ENCODE results near the gene OR6C74.

The OR6C74 gene

DNA sequence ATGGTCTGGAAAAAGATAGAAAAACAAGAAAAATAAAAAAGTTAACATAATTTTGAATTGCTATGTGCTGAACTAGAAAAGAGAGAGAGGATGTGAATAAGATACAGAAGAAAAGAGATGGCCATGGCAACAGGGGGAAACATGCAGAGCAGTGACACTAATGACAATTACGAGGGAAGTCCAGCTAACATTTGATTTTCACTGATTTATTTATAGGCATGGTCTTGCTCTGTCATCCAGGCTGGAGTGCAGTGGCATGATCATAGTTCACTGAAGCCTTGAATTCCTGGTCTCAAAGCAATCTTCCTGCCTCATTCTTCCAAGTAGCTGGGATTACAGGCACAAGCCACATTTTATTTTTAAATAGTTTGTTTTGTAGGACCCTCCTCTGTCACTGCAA lies 1.8 kb downstream of the OR6C74 start:
- H3K4me1 ChIP-seq (ENCODE audit: control insufficient read depth, insufficient read depth, low read depth, low read length): no peaks in the 10 kb centered on the region
- H3K23ac ChIP-seq (ENCODE audit: low read length in 2 of 2): no peak overlapping the region
- no peak overlapping the region for H3K4ac ChIP-seq (ENCODE audit: low read depth in 1 of 2, low read length in 2 of 2)
- no peak overlapping the region for H3K4me2 ChIP-seq (ENCODE audit: low read length, poor library complexity, severe bottlenecking)
- no peak overlapping the region for H2AFZ ChIP-seq (ENCODE audit: low read depth, low read length)
- H2BK12ac ChIP-seq (ENCODE audit: low read length in 2 of 2): no peak overlapping the region
- no peak overlapping the region for H4K8ac ChIP-seq (ENCODE audit: low read length)
- H3K36me3 ChIP-seq (ENCODE audit: control insufficient read depth in 1 of 2, insufficient read depth in 2 of 2, low read depth in 1 of 2, low read length in 2 of 2): no peaks in the 10 kb centered on the region
- H3K27me3 ChIP-seq (ENCODE audit: control insufficient read depth in 1 of 2, insufficient read depth in 1 of 2, low read length in 2 of 2): peaks cover 0 to 3% of the 10 kb centered on the region in 2 experiments
- H2AK5ac ChIP-seq (ENCODE audit: low read length, severe bottlenecking): no peak overlapping the region
- H3K18ac ChIP-seq (ENCODE audit: low read depth in 1 of 2, low read length in 2 of 2): no peak overlapping the region
- no peak overlapping the region for H4K91ac ChIP-seq (ENCODE audit: low read length)
- H2BK120ac ChIP-seq (ENCODE audit: low read depth, low read length): no peak overlapping the region
- 55% methylated on average over 1 of the region's 1 CpG for WGBS
- no peak overlapping the region for H3K9ac ChIP-seq (ENCODE audit: low read length)
- H2BK15ac ChIP-seq (ENCODE audit: low read depth, poor library complexity, severe bottlenecking): no peak overlapping the region
- no peak overlapping the region for H3K14ac ChIP-seq (ENCODE audit: low read length in 2 of 2)
- no peak overlapping the region for H3K4me3 ChIP-seq (ENCODE audit: insufficient read depth in 1 of 2, low read depth in 1 of 2, low read length in 2 of 2)
- no peaks in the 10 kb centered on the region for H3K9me3 ChIP-seq (ENCODE audit: control insufficient read depth, low read length)
- H3K79me1 ChIP-seq (replicated peaks; ENCODE audit: low read length, poor library complexity, severe bottlenecking): no peaks in the 10 kb centered on the region
- H3K27ac ChIP-seq (ENCODE audit: low read length, poor library complexity, severe bottlenecking): no peak overlapping the region
- H2BK5ac ChIP-seq (ENCODE audit: low read depth, low read length, poor library complexity, severe bottlenecking): no peak overlapping the region
- DNase-seq: no peak

DNA sequence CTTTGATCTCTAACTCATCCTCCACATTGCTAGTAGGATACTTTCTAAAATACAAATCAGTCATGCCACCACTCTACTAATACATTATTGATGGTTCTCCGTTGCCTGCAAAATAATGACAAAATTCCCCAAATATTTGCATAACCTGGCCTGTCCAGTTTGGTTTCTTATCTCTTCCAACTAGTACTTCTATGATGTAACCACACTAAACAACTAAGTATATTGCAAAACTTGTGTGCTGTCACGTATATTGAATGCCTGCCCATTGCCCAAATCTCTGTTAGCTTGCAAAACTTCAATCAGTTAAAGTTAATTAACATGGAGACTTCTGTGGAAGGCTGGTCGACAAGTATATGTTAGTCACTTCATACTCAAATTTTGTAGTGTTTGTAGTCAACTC lies 6.5 kb downstream of the OR6C74 start:
- no peak overlapping the region for H4K91ac ChIP-seq (ENCODE audit: low read length)
- H3K23ac ChIP-seq (ENCODE audit: low read length in 2 of 2): no peak overlapping the region
- no peak overlapping the region for H2AK5ac ChIP-seq (ENCODE audit: low read length, severe bottlenecking)
- no peak overlapping the region for H3K4me2 ChIP-seq (ENCODE audit: low read length, poor library complexity, severe bottlenecking)
- H2BK12ac ChIP-seq (ENCODE audit: low read length in 2 of 2): no peak overlapping the region
- 83% methylated on average over 1 of the region's 3 CpGs for WGBS
- H3K27me3 ChIP-seq (ENCODE audit: control insufficient read depth in 1 of 2, insufficient read depth in 1 of 2, low read length in 2 of 2): peaks cover 0 to 3% of the 10 kb centered on the region in 2 experiments
- no peak overlapping the region for H3K4me3 ChIP-seq (ENCODE audit: insufficient read depth in 1 of 2, low read depth in 1 of 2, low read length in 2 of 2)
- no peak overlapping the region for H3K4ac ChIP-seq (ENCODE audit: low read depth in 1 of 2, low read length in 2 of 2)
- no peaks in the 10 kb centered on the region for H3K79me1 ChIP-seq (replicated peaks; ENCODE audit: low read length, poor library complexity, severe bottlenecking)
- no peak overlapping the region for H3K18ac ChIP-seq (ENCODE audit: low read depth in 1 of 2, low read length in 2 of 2)
- H2AFZ ChIP-seq (ENCODE audit: low read depth, low read length): no peak overlapping the region
- no peaks in the 10 kb centered on the region for H3K9me3 ChIP-seq (ENCODE audit: control insufficient read depth, low read length)
- H2BK120ac ChIP-seq (ENCODE audit: low read depth, low read length): no peak overlapping the region
- H3K4me1 ChIP-seq (ENCODE audit: control insufficient read depth, insufficient read depth, low read depth, low read length): no peaks in the 10 kb centered on the region
- DNase-seq: no peak
- H2BK15ac ChIP-seq (ENCODE audit: low read depth, poor library complexity, severe bottlenecking): no peak overlapping the region
- H3K36me3 ChIP-seq (ENCODE audit: control insufficient read depth in 1 of 2, insufficient read depth in 2 of 2, low read depth in 1 of 2, low read length in 2 of 2): no peaks in the 10 kb centered on the region
- no peak overlapping the region for H4K8ac ChIP-seq (ENCODE audit: low read length)
- H2BK5ac ChIP-seq (ENCODE audit: low read depth, low read length, poor library complexity, severe bottlenecking): no peak overlapping the region
- H3K14ac ChIP-seq (ENCODE audit: low read length in 2 of 2): no peak overlapping the region
- H3K27ac ChIP-seq (ENCODE audit: low read length, poor library complexity, severe bottlenecking): no peak overlapping the region
- no peak overlapping the region for H3K9ac ChIP-seq (ENCODE audit: low read length)

DNA sequence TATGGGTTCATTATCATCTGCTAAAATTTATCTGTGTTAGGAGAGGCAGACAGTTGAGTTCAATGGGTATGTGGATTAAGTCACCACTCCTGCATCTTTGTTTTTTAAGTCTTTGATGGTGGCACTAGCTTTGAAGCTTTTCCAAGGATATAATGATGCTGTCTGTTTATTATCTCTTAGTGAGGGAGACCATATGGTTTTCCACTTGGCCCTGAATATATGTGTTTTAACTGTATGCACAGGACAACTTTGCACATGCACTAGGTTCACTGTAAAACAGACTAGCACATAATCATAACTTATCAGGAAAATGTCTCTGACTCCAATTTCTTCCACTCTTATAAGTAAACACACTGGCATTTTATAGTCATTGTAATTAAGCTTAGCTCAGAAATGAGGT lies 8.9 kb downstream of the OR6C74 start:
- H3K9me3 ChIP-seq (ENCODE audit: control insufficient read depth, low read length): no peaks in the 10 kb centered on the region
- no peak overlapping the region for H3K27ac ChIP-seq (ENCODE audit: low read length, poor library complexity, severe bottlenecking)
- no peak overlapping the region for H2BK120ac ChIP-seq (ENCODE audit: low read depth, low read length)
- H2BK5ac ChIP-seq (ENCODE audit: low read depth, low read length, poor library complexity, severe bottlenecking): no peak overlapping the region
- H3K23ac ChIP-seq (ENCODE audit: low read length in 2 of 2): no peak overlapping the region
- H3K4ac ChIP-seq (ENCODE audit: low read depth in 1 of 2, low read length in 2 of 2): no peak overlapping the region
- H2AK5ac ChIP-seq (ENCODE audit: low read length, severe bottlenecking): no peak overlapping the region
- H3K9ac ChIP-seq (ENCODE audit: low read length): no peak overlapping the region
- no peak for DNase-seq
- no peak overlapping the region for H3K18ac ChIP-seq (ENCODE audit: low read depth in 1 of 2, low read length in 2 of 2)
- no peak overlapping the region for H4K8ac ChIP-seq (ENCODE audit: low read length)
- H3K4me1 ChIP-seq (ENCODE audit: control insufficient read depth, insufficient read depth, low read depth, low read length): no peaks in the 10 kb centered on the region
- no peak overlapping the region for H2BK12ac ChIP-seq (ENCODE audit: low read length in 2 of 2)
- H3K79me1 ChIP-seq (replicated peaks; ENCODE audit: low read length, poor library complexity, severe bottlenecking): no peaks in the 10 kb centered on the region
- no peaks in the 10 kb centered on the region for H3K27me3 ChIP-seq (ENCODE audit: control insufficient read depth in 1 of 2, insufficient read depth in 1 of 2, low read length in 2 of 2)
- no peak overlapping the region for H4K91ac ChIP-seq (ENCODE audit: low read length)
- no peaks in the 10 kb centered on the region for H3K36me3 ChIP-seq (ENCODE audit: control insufficient read depth in 1 of 2, insufficient read depth in 2 of 2, low read depth in 1 of 2, low read length in 2 of 2)
- H2BK15ac ChIP-seq (ENCODE audit: low read depth, poor library complexity, severe bottlenecking): no peak overlapping the region
- H3K4me3 ChIP-seq (ENCODE audit: insufficient read depth in 1 of 2, low read depth in 1 of 2, low read length in 2 of 2): no peak overlapping the region
- no peak overlapping the region for H2AFZ ChIP-seq (ENCODE audit: low read depth, low read length)
- no peak overlapping the region for H3K4me2 ChIP-seq (ENCODE audit: low read length, poor library complexity, severe bottlenecking)
- H3K14ac ChIP-seq (ENCODE audit: low read length in 2 of 2): no peak overlapping the region

DNA sequence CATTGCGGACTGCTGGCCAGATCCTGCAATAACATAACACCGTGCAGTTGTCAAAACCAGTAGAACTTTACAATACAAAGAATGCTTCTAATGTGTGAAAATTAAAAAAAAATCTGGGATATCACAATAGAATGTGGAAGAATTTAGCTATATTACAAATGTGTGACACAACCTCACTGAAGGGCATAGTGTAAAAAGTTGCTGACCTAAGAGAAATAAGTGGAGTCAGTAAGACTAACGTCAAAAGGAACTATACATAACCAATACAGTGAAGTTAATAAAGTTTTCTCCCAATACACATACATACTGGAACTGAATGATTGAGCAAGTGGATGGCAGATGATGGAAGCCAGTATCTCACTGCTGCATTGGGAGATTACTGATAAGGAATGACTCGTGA lies 12.4 kb downstream of the OR6C74 start:
- H2BK120ac ChIP-seq (ENCODE audit: low read depth, low read length): no peak overlapping the region
- no peak overlapping the region for H3K4me2 ChIP-seq (ENCODE audit: low read length, poor library complexity, severe bottlenecking)
- no peak overlapping the region for H2BK15ac ChIP-seq (ENCODE audit: low read depth, poor library complexity, severe bottlenecking)
- no peaks in the 10 kb centered on the region for H3K79me1 ChIP-seq (replicated peaks; ENCODE audit: low read length, poor library complexity, severe bottlenecking)
- H3K4me3 ChIP-seq (ENCODE audit: insufficient read depth in 1 of 2, low read depth in 1 of 2, low read length in 2 of 2): no peak overlapping the region
- H3K23ac ChIP-seq (ENCODE audit: low read length in 2 of 2): no peak overlapping the region
- no peak overlapping the region for H3K9ac ChIP-seq (ENCODE audit: low read length)
- no peak overlapping the region for H4K8ac ChIP-seq (ENCODE audit: low read length)
- no peak overlapping the region for H2BK12ac ChIP-seq (ENCODE audit: low read length in 2 of 2)
- no peak overlapping the region for H4K91ac ChIP-seq (ENCODE audit: low read length)
- no CpG with 5 or more reads among the region's 4 CpGs for WGBS
- no peak overlapping the region for H2BK5ac ChIP-seq (ENCODE audit: low read depth, low read length, poor library complexity, severe bottlenecking)
- no peaks in the 10 kb centered on the region for H3K27me3 ChIP-seq (ENCODE audit: control insufficient read depth in 1 of 2, insufficient read depth in 1 of 2, low read length in 2 of 2)
- DNase-seq: no peak
- H2AFZ ChIP-seq (ENCODE audit: low read depth, low read length): no peak overlapping the region
- no peaks in the 10 kb centered on the region for H3K4me1 ChIP-seq (ENCODE audit: control insufficient read depth, insufficient read depth, low read depth, low read length)
- no peaks in the 10 kb centered on the region for H3K36me3 ChIP-seq (ENCODE audit: control insufficient read depth in 1 of 2, insufficient read depth in 2 of 2, low read depth in 1 of 2, low read length in 2 of 2)
- H3K9me3 ChIP-seq (ENCODE audit: control insufficient read depth, low read length): no peaks in the 10 kb centered on the region
- no peak overlapping the region for H2AK5ac ChIP-seq (ENCODE audit: low read length, severe bottlenecking)
- no peak overlapping the region for H3K14ac ChIP-seq (ENCODE audit: low read length in 2 of 2)
- H3K4ac ChIP-seq (ENCODE audit: low read depth in 1 of 2, low read length in 2 of 2): no peak overlapping the region
- no peak overlapping the region for H3K18ac ChIP-seq (ENCODE audit: low read depth in 1 of 2, low read length in 2 of 2)
- no peak overlapping the region for H3K27ac ChIP-seq (ENCODE audit: low read length, poor library complexity, severe bottlenecking)

Measured in mesenchymal stem cell (in vitro differentiated cells and primary cell).